Neural cell (in vitro differentiated cells): ENCODE results near the gene FNDC3B. TPM values are rescaled to one million over a fixed set of nuclear protein-coding genes. Genes with fewer than 3 reads are reported as not detected.
"Not testable (repeated sequence)": the region's sequence is repeated elsewhere in the genome, so short reads cannot be mapped to it uniquely, and the experiment has no call there.

Experiments used
- H2AFZ ChIP-seq: fragments of 200-600, 300-800 bp; sonication (generic), shearing (Covaris generic); 2 replicates; pipeline ENCODE4 v1.6.0; 2014; ENCODE audit warnings: low read depth, mild to moderate bottlenecking, antibody characterized with exemption, low read length, moderate library complexity
- H3F3A ChIP-seq: fragments of 200-600 bp; shearing (Covaris generic); 2 replicates; pipeline ENCODE4 v1.6.1; 2016; ENCODE audit warnings: mild to moderate bottlenecking, moderate library complexity, mixed read lengths, antibody characterized with exemption, low read length; ENCODE audit not compliant: insufficient read depth, poor library complexity, severe bottlenecking
- H3K27ac ChIP-seq: fragments of 200-600, 300-800 bp; sonication (generic), shearing (Covaris generic); 2 replicates; pipeline ENCODE4 v1.5.1; 2014; ENCODE audit warnings: mild to moderate bottlenecking, low read length, moderate library complexity
- H3K27me3 ChIP-seq: fragments of 300-800, 200-600 bp; sonication (generic), shearing (Covaris generic); 2 replicates; pipeline ENCODE4 v1.6.0; 2014; ENCODE audit warnings: mild to moderate bottlenecking, low read depth, low read length, moderate library complexity; ENCODE audit not compliant: insufficient read depth
- H3K36me3 ChIP-seq: fragments of 300-800, 200-600 bp; sonication (generic), shearing (Covaris generic); 2 replicates; pipeline ENCODE4 v1.5.1; 2014; ENCODE audit warnings: mild to moderate bottlenecking, antibody characterized with exemption, low read length, moderate library complexity; ENCODE audit not compliant: insufficient read depth
- H3K4me2 ChIP-seq: fragments of 300-800, 200-600 bp; sonication (generic), shearing (Covaris generic); 2 replicates; pipeline ENCODE4 v1.6.0; 2014; ENCODE audit warnings: mild to moderate bottlenecking, low read length
- H3K4me3 ChIP-seq: fragments of 300-800, 200-600 bp; sonication (generic), shearing (Covaris generic); 2 replicates; pipeline ENCODE4 v1.5.1; 2014; ENCODE audit warnings: mild to moderate bottlenecking, low read length, moderate library complexity
- H3K79me2 ChIP-seq: fragments of 200-600 bp; shearing (Covaris generic); replicated peaks from 2 replicates; pipeline ENCODE4 v1.6.0; 2014; ENCODE audit warnings: mild to moderate bottlenecking, low read length, moderate library complexity; ENCODE audit not compliant: insufficient read depth
- H3K9ac ChIP-seq: fragments of 300-800, 200-600 bp; sonication (generic), shearing (Covaris generic); 2 replicates; pipeline ENCODE4 v1.6.1; 2016; ENCODE audit warnings: mild to moderate bottlenecking, low read length, mixed read lengths
- H3K9me2 ChIP-seq: fragments of 200-600 bp; shearing (Covaris generic); 2 replicates; pipeline ENCODE4 v1.6.1; 2016; ENCODE audit warnings: mild to moderate bottlenecking, low read length, mixed read lengths; ENCODE audit not compliant: insufficient read depth
- H3K9me3 ChIP-seq: fragments of 200-600, 300-800 bp; sonication (generic), shearing (Covaris generic); 2 replicates; pipeline ENCODE4 v1.6.1; 2016; ENCODE audit warnings: mild to moderate bottlenecking, mixed run types, low read length, moderate library complexity, mixed read lengths
- H4K20me1 ChIP-seq: fragments of 200-600 bp; shearing (Covaris generic); 2 replicates; pipeline ENCODE4 v1.6.1; 2016; ENCODE audit warnings: mild to moderate bottlenecking, mixed run types; ENCODE audit not compliant: insufficient read depth
- CTCF ChIP-seq: fragments of 450-650 bp; IDR thresholded peaks from 2 replicates; pipeline ENCODE4 v1.5.1; 2014; ENCODE audit warnings: antibody characterized with exemption, mild to moderate bottlenecking, moderate library complexity; ENCODE audit not compliant: poor library complexity, severe bottlenecking
- EP300 ChIP-seq: fragments of 450-650 bp; conservative IDR thresholded peaks from 2 replicates; pipeline ENCODE4 v1.6.1; 2014; ENCODE audit warnings: antibody characterized with exemption, mild to moderate bottlenecking, moderate library complexity; ENCODE audit not compliant: poor library complexity, severe bottlenecking
- MXI1 ChIP-seq: fragments of 450-650 bp; conservative IDR thresholded peaks from 2 replicates; pipeline ENCODE4 v1.6.1; 2014; ENCODE audit warnings: antibody characterized with exemption, mild to moderate bottlenecking; ENCODE audit not compliant: poor library complexity, severe bottlenecking
- RAD21 ChIP-seq: fragments of 450-650 bp; conservative IDR thresholded peaks from 2 replicates; pipeline ENCODE4 v1.6.1; 2014; ENCODE audit warnings: antibody characterized with exemption, mild to moderate bottlenecking, moderate library complexity
- polyA plus RNA-seq: library from polyadenylated mRNA; depleted of rRNA; stranded (reverse); fragments of >200 nt; gene quantifications from 2 replicates; pipeline ENCODE4 v1.2.3, GENCODE V29; 2014

FNDC3B gene
- polyA plus RNA-seq, 1 donor from 2014 or later, result 4.9 TPM

- Histone ChIP-seq H3K9me2 (no peaks in the 10 kb centered on the region), H3K4me2 (no peak overlapping the region), H3K9ac (no peak overlapping the region), H3F3A (no peaks in the 10 kb centered on the region), H4K20me1 (no peaks in the 10 kb centered on the region), H2AFZ (no peak overlapping the region), H3K9me3 (no peaks in the 10 kb centered on the region), H3K27me3 (no peaks in the 10 kb centered on the region), H3K79me2 (no peaks in the 10 kb centered on the region), H3K4me3 (no peak overlapping the region), H3K27ac (no peak overlapping the region), H3K36me3 (no peaks in the 10 kb centered on the region)
- TF ChIP-seq RAD21, result no peak
Measured at GRCh38 chr3:172364374-172365027, 325.1 kb downstream of the FNDC3B start.

- no peaks in the 10 kb centered on the region for H3K9me2 ChIP-seq
- H3F3A ChIP-seq, result no peaks in the 10 kb centered on the region
- no peak overlapping the region for H2AFZ ChIP-seq
- H3K79me2 ChIP-seq, result no peaks in the 10 kb centered on the region
- no peak for TF ChIP-seq EP300
- no peaks in the 10 kb centered on the region for H3K27me3 ChIP-seq
- no peak overlapping the region for H3K27ac ChIP-seq
- no peak overlapping the region for H3K4me3 ChIP-seq
- H3K36me3 ChIP-seq, result no peaks in the 10 kb centered on the region
- no peaks in the 10 kb centered on the region for H3K9me3 ChIP-seq
- no peaks in the 10 kb centered on the region for H4K20me1 ChIP-seq
- no peak overlapping the region for H3K4me2 ChIP-seq
- H3K9ac ChIP-seq, result no peak overlapping the region
Measured at GRCh38 chr3:172365028-172365567, 325.7 kb downstream of the FNDC3B start.

- Histone ChIP-seq H3K4me2 (no peak overlapping the region), H3K27me3 (no peaks in the 10 kb centered on the region), H3F3A (no peaks in the 10 kb centered on the region), H2AFZ (no peak overlapping the region), H3K4me3 (no peak overlapping the region), H3K9me2 (no peaks in the 10 kb centered on the region), H4K20me1 (no peaks in the 10 kb centered on the region), H3K79me2 (no peaks in the 10 kb centered on the region), H3K27ac (no peak overlapping the region), H3K9me3 (no peaks in the 10 kb centered on the region), H3K36me3 (no peaks in the 10 kb centered on the region), H3K9ac (no peak overlapping the region)
- TF ChIP-seq MXI1, result no peak
- TF ChIP-seq CTCF, result no peak
- no peak for TF ChIP-seq RAD21
- no peak for TF ChIP-seq EP300
Measured at GRCh38 chr3:172367205-172368105, 328.1 kb downstream of the FNDC3B start.

GRCh38 chr3:172368556-172368955 lies 329.2 kb downstream of the FNDC3B start:
- H3K4me2 ChIP-seq, H3K9me2 ChIP-seq, H3K27me3 ChIP-seq, H3F3A ChIP-seq, H3K9me3 ChIP-seq, H3K79me2 ChIP-seq, H3K9ac ChIP-seq, H2AFZ ChIP-seq, H3K36me3 ChIP-seq, H3K27ac ChIP-seq, H3K4me3 ChIP-seq, H4K20me1 ChIP-seq: not testable (repeated sequence)
